Ishikawa (cell line): ENCODE data around the gene CPAMD8.

ENCODE experiments used
- CEBPB ChIP-seq: IDR thresholded peaks from 2 replicates; pipeline ENCODE4 v1.6.1; 2012
- CREB1 ChIP-seq: IDR thresholded peaks from 2 replicates; pipeline ENCODE4 v1.6.1; 2012; ENCODE audit warnings: low read depth
- EGR1 ChIP-seq: IDR thresholded peaks from 2 replicates; pipeline ENCODE4 v1.6.1; 2012
- EP300 ChIP-seq: IDR thresholded peaks from 2 replicates; pipeline ENCODE4 v1.6.1; 2012; ENCODE audit warnings: borderline replicate concordance
- FOXM1 ChIP-seq: IDR thresholded peaks from 2 replicates; pipeline ENCODE4 v1.6.1; 2012; ENCODE audit warnings: low read depth, borderline replicate concordance
- MAX ChIP-seq: IDR thresholded peaks from 2 replicates; pipeline ENCODE4 v1.6.1; 2012
- NFIC ChIP-seq: IDR thresholded peaks from 2 replicates; pipeline ENCODE4 v1.6.1; 2012
- RAD21 ChIP-seq: IDR thresholded peaks from 2 replicates; pipeline ENCODE4 v1.6.1; 2012; ENCODE audit warnings: low read depth
- TEAD4 ChIP-seq: IDR thresholded peaks from 2 replicates; pipeline ENCODE4 v1.6.1; 2012
- YY1 ChIP-seq: IDR thresholded peaks from 2 replicates; pipeline ENCODE4 v1.6.1; 2012; ENCODE audit warnings: low read depth
- ZBTB7A ChIP-seq: IDR thresholded peaks from 2 replicates; pipeline ENCODE4 v1.6.1; 2012; ENCODE audit warnings: low read depth

The CPAMD8 gene

GRCh38 chr19:16847430-16847829 lies 179.2 kb downstream of the CPAMD8 start:
- TF ChIP-seq ZBTB7A = no peak
- TF ChIP-seq CREB1 = no peak
- TF ChIP-seq EGR1 = no peak
- no peak for TF ChIP-seq RAD21
- no peak for TF ChIP-seq EP300
- no peak for TF ChIP-seq YY1
- no peak for TF ChIP-seq CEBPB
- TF ChIP-seq NFIC = no peak
- no peak for TF ChIP-seq MAX

GRCh38 chr19:16846901-16847300 lies 179.7 kb downstream of the CPAMD8 start:
- TF ChIP-seq MAX = no peak
- no peak for TF ChIP-seq RAD21
- TF ChIP-seq FOXM1 = no peak
- TF ChIP-seq TEAD4 = no peak
